HTERT RPE-1 (cell line): Measurements from ENCODE around the gene GLYR1.
"Not testable (repeated sequence)": the region's sequence is repeated elsewhere in the genome, so short reads cannot be mapped to it uniquely, and the experiment has no call there.

Source experiments
- in situ Hi-C: fragments of 300-500 bp; cut with MboI; formaldehyde crosslinking; loops from 4 replicates; pipeline ENCODE4 v1.14.3; 2020; ENCODE audit warnings: low sequenced_read_pairs

GLYR1 gene

DNA sequence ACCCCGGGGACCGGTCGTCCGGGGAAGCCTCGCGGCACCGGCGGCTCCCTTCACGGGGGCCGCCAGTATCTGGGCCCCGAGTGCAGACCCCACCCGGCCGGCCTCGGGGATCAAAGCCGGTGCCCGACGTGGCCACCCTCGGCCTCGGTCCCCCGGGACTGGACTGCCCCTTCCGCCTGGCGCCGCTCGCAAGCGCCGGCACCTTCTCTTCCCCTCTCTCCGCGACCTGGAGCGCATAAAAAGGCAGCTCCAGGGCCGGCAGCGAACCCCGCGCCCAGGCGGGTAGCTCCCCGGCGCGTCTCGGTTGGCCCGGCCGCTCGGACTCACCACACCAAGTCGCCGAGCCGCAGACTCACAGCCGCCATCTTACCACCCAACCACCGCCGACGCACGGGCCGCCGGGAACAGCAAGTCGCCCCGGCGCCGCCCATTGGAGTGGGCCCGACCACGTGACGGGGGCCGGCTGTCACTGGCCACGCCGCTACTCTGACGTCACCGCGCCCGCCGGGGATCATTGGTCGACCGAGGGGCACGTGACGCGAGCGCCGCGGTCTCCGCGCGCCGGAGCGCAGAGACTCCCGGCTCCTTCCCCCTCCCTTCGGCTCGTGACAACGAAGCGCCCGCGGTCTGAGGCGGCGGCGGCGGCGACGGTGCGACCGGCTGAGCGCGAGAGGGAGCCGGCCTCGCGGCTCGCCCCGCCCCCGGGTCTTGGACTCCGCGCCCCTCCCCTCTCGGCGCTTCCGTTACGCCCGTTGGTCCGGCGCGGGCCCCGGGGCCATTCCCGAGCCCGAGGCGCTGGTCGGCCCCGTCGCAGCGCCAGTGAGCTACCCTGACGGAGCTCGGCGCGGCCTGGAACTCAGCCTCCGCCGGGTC, at the start of gene GLYR1, which contains the start of gene UBN1:
TSS of gene GLYR1 (minus strand) at position 388 of the 873 bp plus-strand sequence. CDS start at position 365, 23 bp downstream.
TSS of gene UBN1 (plus strand) at position 581 of the 873 bp plus-strand sequence. CDS start 5,437 bp downstream, outside the sequence.
- in situ Hi-C loops, result no loop called here

DNA sequence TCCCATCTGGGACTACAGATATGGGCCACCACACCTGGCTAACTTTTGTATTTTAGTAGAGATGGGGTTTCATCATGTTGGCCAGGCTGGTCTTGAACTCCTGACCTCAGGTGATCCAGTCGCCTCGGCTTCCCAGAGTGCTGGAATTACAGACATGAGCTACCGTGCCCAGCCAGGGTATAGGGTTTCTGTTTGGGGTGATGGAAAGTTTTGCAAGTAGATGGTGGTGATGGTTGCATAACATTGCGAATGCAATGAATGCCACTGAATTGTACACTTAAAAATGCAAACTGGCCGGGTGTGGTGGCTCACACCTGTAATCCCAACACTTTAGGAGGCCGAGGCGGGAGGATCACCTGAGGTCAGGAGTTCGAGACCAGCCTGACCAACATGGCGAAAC, 49.7 kb upstream of the GLYR1 start:
- in situ Hi-C loops, result not testable (repeated sequence)

DNA sequence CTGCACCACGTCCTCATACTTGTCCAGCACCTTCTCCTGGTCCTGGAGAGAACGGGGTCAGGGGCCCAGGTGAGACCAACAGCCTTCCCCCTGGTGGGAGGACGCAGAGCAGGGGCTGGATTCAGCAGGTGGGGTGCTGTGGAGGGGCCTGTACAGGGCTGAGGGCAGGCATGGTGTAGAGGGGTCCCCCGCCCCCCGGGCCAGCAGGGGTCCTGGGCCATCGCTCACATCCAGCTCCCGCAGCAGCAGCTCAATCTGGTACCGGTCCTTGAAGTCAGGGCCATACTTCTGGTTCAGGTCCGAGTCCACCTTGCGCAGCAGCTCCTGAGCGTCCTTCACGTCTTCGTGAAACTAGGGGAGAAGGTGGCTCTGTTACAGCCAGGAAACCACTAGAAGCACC, 48.3 kb upstream of the GLYR1 start:
- in situ Hi-C loops, result no loop called here

DNA sequence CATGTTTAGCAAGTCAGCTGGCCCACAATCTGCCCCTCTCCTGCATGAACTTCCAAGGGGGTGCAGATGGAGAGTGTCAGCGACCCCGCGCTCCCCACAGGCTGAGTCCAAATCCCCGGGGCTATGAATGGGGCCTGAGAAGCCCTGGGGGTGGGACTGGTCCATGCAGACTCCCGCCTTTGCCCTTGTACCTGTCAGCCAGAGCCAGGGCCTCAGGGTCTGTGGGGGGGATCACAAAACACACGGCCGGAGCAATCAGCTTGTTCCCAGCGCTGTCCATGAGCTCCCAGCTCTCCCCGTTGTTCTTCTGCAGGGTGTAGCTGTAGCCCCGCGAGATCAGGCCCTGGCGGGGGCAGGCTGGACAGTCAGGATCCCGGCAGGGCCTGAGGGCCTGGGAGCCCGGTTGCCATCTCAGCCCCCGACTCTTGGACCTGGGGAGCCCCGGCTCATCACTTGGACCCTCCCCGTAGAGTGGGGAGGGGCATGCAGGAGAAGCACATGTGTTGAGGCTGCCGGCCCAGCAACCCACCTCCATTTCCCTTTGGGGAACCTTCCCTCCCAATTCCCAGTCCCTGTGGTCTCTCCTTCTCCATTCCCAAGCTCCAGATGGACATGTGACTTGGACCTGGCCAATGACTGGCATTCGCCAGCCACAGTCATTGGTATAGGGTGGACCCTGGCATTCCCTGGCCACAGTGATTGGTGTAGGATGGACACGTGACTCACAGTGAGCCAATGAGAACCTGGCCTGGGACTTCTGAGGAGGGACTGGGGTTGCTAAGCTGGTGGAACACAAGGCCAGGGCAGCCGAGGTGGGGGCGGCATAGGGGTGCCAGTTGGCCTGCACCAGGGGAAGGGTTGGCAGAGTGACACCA, 47.4 kb upstream of the GLYR1 start:
- in situ Hi-C loops, result no loop called here

DNA sequence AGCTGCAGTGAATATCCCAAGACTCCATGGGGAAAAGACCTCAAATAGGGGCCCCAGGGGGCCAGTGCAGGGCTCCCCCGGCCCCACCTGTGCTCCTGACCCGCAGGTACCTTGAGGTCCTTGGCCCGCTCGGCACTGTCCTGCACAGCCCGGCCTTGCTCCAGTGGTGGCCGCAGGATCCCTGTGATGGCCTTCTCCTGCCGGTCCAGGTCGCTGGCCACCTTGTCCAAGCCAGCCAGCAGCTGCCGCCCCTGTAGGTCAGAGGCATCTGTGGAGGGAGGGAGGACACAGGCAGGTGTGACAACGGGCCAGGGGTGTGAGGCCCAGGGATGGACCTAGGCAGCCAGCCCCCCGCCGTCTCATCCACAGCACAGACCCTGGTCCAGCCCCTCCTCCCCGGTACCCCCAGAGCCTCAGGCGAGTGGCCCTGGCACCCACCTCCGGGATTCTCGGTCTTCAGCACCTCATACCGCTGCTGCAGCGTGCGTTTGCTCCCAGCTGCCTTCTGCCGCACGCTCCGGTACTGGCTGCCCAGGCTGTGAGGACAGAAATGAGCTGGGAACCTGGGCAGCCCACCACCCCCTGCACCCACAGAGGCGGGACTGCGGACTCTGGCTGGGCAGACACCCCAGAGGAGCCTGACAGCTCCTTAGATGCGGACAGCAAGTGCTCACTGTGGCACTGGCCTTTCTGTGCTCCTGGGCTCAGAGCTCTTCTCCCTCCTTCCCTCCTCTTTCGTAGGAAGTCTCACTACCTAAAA, 46.2 kb upstream of the GLYR1 start:
- in situ Hi-C loops, result no loop called here

DNA sequence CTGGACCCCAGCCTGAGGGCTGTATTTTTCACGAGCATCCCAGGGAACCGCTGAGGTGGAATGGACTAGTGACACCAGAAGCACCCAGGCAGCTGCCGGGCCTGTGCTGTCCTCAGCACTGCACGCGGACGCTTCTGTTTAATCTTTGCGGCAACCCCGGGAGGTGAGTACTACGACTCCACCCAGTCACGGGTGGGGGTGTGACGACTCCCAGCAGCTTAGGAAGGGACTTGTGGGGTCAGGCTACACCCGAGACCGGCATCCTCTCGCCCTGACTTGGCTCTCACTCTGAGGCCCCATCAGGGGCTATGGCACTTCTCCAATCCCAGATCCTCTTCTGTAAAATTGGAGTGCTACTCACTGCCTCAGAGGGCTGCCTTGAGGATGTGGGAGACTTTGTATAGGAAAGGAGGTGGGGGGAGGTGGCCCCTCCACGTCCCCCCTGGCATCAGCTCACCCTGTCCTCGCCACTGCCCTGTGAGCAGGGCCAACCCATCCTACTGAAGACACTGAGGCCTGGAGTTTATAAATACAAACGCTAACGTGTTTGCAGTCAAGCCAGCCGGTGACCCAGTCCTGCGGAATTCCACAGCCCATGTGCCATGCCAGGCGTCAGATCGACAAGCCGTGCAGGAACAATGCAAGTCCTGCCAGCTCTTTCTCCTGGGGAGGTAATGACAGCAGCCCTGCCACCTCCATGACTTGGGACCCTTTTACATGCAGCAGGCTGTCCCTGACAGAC, 45.4 kb upstream of the GLYR1 start:
- in situ Hi-C loops, result no loop called here

DNA sequence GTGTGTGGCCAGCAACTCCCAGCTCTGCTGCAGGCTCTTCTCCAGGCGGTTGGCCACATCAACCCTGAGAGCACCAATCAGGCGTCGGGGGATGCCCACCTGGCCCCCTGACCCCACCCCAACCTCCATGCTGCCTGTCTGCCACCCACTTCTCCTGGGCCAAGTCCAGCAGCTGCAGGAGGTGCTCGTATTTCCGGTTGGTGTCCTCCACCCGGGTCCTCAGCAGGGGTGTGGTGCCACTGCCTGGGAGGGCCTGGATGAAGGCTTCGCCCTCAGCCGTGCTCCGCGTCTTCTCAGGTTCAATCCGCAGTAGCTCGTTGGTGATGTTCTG, 44.8 kb upstream of the GLYR1 start:
- in situ Hi-C loops, result no loop called here

DNA sequence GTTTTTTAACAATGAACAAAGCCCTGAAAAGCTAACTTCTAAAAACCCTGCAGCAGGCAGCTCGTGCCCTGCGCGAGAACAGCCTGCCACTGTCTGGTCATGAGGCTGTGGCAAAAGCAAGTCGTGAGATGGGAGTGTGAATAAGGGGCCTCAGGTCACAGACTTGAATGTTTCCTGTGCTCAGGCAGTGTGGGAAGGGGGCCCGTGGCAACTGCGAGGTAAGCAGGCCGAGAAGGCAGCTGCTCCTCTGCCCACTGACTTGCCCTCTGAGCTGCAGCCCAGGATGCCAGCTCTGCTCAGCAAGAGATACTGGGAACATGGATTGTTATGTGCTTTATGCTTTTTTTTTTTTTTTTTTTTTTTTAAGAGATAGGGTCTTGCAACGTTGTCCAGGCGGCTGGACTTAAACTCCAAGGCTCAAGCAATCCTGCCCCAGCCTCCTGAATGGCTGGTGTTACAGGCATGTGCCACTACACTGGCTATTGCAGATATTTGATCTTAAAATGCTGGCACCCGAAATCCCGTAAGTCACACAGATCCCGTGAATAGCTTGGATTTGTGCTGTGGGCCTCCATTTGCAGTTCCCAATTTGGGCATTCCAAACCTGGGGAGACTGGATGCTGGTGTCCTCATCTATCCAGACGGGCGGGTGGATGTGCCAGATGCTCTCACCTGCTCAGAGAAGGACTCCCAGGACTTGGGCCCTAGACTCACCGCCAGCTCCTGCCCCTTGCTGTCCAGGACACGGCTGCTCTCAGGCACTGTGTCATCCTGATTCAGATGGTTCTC, 44.2 kb upstream of the GLYR1 start:
- in situ Hi-C loops, result no loop called here

DNA sequence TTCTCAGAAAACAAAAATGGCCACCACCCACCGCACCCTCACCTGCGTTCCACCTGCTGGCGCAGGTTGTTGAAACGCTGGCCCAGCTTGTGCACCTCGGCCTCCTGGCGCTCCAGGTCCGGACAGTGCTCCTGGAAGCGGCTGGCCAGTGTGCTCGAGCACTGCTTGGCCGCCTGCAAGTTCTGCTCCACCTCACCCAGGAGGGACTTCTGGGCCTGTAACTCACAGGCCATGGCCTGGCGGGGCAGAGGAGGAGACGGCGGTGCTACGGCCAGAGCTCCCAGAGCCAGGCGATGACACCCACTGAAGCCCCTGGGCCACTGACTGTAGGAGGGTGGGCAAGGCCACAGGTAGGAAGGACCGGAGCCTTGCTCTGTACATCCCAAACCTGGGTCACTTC, 43.6 kb upstream of the GLYR1 start:
- in situ Hi-C loops, result no loop called here

DNA sequence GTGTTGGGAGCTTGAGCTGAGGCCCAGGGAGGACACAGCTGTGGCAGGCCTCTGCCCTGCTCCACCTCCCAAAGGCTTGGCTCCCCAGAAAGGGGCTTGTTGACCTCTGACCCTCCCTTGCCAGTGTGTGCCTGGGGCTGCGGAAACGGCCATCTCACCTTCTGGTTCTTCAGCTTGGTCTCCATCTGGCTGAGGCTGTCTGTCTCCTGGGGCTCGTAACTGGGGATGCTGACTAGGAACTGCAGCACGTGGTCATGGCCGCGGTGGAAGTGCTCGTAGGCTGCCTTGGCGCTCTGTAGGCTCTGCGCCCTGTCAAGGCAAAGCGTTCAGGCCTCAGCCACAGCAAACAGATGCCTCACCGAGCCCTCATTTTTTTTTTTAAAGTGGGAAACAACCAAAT, 42.9 kb upstream of the GLYR1 start:
- in situ Hi-C loops, result no loop called here

DNA sequence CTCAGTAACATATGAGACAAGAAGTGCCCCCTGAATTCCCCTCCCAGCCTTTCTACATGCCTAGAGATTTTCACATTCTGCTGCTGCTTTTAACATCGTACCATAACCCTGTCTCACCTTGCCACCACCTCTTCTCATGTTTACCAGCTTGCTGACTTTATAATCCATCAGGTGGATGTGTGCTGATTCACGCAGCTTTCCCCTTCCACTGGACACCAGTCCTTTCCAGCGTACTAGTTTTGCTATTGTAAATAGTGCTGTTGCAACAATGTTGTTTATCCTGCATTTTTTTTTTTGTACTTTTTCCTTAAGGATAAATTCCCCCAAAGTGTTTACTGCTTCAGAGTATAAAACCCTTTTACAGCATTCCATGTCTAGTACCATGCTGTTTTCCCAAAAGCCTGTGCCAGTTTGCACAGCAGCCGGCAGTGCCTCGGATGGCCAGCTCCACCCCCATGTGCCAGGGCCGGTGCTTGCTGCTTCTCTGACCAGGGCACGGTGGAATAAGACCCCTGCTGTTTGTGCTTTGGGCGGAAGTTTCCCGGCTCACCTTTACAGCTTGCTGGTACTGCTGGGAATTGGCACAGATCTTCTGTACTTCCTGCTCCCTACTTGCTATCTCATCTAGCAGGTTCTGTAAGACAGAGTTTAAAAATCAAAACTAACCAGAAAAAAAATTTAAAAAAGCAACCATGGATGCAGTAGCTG, 41.5 kb upstream of the GLYR1 start:
- in situ Hi-C loops, result no loop called here

DNA sequence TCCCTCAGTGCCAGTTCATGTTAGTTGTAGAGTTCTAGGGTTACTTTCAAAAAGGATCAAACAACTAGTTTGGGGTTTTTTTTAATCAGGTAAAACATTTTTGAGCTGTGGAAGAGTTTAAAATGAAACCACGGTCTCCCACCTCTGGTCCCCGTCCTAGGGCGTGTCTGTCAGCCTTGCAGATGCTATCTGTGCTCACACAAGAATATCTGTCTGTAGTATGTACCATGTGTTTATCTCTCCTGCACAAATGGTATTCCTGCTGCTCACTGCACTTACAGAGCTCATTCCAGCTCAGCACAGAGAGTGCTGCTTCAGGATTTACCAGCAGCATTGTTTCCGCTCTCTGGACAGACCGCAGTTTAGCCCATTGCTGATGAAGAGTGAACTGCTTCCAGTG, 39.1 kb upstream of the GLYR1 start:
- in situ Hi-C loops, result no loop called here

DNA sequence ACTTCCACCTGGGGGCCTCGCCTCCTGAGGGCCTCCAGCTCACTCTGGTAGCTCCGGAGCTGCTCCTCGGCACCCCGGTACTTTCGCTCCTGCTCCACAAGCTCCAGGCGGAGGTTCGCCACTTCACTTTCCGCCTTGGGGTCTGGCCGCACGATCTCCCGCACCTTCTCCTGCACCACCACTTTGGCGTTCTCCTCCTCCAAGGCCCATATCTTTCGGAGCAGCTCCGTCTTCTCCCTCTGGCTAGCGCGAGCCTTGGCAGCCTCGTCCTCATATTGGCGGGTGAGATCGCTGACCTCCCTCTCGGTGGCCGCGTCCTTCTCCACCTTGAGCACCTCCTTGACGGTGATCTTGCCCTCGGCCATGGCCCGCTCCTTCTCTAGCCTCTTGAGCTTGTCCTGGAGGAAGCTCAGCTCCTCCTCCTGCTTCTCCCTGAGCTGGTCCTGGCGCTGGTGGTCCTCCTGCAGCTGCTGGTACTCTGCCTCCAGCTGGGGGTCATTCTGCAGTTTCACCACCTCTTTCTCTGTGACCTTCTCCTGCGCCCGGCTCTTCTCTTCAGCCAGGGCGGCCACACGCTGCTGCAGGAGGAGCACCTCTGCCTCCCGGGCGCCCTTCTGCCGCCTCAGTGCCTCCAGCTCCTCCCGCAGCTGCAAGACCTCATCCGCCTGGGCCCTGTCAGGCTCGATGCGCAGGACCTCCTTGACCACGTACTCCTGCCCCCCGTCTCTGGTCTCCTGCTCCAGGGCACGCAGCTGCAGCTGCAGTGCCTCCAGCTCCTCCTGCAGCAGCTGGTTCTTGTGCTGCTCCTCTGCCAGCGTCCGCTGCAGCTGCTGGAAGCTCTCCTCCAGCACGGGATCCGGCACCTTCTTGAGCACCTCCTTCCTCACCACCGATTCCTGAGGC, 38.1 kb upstream of the GLYR1 start:
- in situ Hi-C loops, result no loop called here

DNA sequence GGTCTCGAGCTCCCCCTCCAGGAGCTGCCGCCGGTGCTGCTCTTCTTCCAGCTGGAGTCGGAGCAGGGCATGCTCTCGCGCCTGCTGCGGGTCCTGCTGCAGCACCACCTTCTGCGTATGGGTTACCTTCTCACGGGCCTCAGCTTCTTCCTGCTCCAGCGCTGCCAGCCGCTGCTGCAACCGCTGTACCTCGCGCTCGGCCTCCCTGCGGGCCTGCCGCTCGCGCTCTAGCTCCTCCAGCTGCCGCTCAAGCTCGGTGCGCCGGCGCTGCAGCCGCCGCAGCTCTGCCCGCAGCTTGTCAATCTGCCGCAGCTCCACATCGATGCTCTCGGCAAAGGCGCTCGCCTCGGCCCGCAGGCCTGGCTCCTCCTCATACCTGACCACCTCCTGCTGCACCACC, 37.1 kb upstream of the GLYR1 start:
- in situ Hi-C loops, result no loop called here

DNA sequence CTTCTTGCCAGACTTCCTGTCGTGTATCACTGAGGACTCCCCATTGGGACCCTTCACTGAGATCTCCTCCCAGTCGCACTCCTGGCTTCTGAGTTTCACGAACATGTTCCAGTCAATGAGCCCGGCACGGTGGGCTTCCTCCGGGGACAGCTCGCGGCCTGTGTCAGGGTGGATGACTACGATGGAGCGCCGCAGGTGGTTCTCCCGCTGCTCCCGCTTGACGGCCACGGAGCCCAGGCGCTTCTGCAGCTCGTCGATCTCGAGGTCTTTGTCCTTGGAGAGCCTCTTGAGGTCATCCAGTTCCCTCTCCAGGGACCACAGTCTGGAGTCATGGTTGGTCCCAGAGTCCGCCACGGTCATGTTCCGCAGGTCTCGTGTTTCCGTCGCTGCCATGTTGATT, 36.4 kb upstream of the GLYR1 start:
- in situ Hi-C loops, result no loop called here

DNA sequence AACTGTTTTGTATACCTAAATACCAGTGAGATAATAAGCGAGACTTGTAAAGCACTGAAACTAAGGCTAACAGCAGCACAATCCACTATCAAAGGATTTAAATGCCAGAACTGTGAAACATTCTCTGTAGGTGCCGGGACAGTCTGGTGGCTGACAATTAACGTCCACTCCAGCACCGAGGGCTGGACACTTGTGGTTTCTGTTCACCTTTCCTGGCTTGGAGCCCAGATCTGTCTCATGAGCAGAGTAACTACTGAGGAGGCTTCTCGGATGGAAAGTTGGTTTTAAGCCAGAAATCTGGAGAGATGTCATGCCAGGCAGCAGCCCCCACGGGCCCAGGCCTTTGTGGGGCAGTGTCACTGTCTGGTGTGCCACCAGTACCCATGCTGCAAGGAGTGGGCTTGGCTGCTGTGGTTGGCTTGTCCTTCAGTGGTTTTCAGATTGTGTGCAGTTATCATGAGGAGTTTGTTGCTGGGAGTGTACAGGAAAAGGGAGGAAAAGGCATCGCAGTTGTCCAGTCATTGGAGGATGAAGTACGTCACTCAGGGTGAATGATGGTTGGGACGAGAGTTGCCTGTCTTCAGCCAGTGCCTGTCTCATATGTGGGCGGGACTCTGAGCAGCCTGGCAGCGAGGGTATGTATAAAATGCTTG, 35.7 kb upstream of the GLYR1 start:
- in situ Hi-C loops, result no loop called here

DNA sequence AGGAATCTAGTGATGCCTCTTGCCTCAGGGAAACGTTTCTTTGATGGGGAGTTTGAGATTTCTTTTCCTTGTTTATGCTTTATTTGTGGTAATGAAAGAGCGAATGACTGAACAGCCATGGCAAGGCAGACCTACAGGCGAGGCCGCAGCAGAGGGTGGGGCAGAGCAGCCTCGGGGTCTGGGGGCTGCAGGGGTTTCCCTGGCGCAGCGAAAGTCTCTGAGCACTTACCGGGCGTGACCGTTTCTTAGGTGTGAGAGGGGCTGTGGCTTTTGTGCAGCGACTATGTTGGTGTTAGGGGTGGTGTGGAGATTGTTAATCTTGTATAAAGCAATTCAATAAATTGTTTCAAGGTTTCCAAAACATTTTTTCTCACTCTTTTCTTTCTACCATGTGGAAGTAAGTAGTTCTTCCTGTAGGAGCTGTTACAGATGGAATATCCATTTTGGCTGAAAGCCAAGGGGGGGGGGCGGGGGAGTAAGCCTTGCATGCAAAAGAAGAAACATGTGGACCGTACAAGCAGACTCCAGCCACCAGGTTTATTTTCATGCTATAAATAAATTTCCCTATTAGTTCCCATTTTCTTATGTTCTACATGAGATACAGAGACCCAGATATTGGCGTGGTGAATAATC, 35.0 kb upstream of the GLYR1 start:
- in situ Hi-C loops, result no loop called here
